Measurements from ENCODE around the gene UNC50. TPM values are rescaled to one million over a fixed set of nuclear protein-coding genes. Genes with fewer than 3 reads are reported as not detected.
"Not testable (repeated sequence)": the region's sequence is repeated elsewhere in the genome, so short reads cannot be mapped to it uniquely, and the experiment has no call there.

Gene UNC50
- total and polyA plus RNA-seq, 7 donors = 19.9 to 48.5 (median 26.6) TPM

DNA sequence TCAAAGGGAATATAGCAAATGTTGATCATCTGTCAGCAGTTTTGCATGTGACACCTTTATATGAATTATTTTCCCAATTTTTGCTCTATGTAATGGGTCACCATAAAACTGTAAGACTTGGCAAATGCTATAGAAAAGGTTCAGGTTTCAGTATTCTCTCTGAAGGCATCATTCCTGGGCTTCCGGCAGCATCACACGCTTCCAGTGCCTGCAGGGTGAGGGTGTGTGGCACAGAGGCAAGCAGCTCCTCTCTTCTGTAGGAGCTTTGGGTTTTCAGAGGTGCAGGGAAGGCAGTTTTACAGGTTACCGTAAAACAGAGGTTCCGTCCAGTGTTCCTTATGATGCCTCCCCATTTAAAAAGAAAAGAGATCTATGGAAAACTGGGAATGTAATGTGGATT is 18.9 kb upstream of the UNC50 start:
- no peaks in the 10 kb centered on the region for H3K4me1 ChIP-seq
- no peak overlapping the region for H3K4me3 ChIP-seq
- H3K27ac ChIP-seq = no peak overlapping the region
- 69 to 91% (median 77%) methylated on average over 4 of the region's 4 CpGs for WGBS, 3 donors
- DNase-seq = no peak
- no peaks in the 10 kb centered on the region for H3K27me3 ChIP-seq (ENCODE audit: insufficient read depth in 3 of 3, low read length in 2 of 3)
- intact Hi-C loops (cut with DNase I) = no loop called here
- no peaks in the 10 kb centered on the region for H3K9me3 ChIP-seq
- H3K36me3 ChIP-seq (ENCODE audit: insufficient read depth in 1 of 2, low read depth in 1 of 2) = peaks cover 0 to 20% of the 10 kb centered on the region in 2 donors
- TF ChIP-seq, protein P1, sequence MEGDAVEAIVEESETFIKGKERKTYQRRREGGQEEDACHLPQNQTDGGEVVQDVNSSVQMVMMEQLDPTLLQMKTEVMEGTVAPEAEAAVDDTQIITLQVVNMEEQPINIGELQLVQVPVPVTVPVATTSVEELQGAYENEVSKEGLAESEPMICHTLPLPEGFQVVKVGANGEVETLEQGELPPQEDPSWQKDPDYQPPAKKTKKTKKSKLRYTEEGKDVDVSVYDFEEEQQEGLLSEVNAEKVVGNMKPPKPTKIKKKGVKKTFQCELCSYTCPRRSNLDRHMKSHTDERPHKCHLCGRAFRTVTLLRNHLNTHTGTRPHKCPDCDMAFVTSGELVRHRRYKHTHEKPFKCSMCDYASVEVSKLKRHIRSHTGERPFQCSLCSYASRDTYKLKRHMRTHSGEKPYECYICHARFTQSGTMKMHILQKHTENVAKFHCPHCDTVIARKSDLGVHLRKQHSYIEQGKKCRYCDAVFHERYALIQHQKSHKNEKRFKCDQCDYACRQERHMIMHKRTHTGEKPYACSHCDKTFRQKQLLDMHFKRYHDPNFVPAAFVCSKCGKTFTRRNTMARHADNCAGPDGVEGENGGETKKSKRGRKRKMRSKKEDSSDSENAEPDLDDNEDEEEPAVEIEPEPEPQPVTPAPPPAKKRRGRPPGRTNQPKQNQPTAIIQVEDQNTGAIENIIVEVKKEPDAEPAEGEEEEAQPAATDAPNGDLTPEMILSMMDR (IDR thresholded peaks at IDR 0.05) = no peak
- ATAC-seq = no peak

DNA sequence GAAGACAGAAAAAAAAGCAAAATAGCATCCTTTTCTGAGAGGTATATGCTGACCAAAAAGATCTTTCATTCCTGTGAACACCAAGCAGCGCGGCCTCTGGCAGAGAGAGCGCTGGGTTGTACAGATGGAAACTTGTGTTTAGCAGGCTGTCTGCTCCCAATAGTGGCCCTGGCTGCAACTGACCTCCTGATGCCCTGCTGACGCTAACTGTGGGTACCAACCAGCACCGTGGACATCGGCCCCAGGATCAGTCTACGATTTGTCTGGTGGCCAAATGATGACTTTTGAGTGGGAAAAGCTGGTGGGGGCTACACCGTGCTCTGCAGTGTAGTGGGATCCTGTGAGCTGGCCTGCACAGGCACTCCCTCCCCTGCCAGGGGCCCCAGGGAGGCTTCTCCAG is 15.8 kb upstream of the UNC50 start:
- intact Hi-C loops (cut with DNase I) = no loop called here
- no peaks in the 10 kb centered on the region for H3K9me3 ChIP-seq
- 93 to 95% (median 94%) methylated on average over 8 of the region's 8 CpGs for WGBS, 3 donors
- H3K4me3 ChIP-seq = no peak overlapping the region
- peak in 1 of 4 donors; percentile 5 for ATAC-seq
- DNase-seq = no peak
- H3K27me3 ChIP-seq (ENCODE audit: insufficient read depth in 3 of 3, low read length in 2 of 3) = no peaks in the 10 kb centered on the region
- no peaks in the 10 kb centered on the region for H3K4me1 ChIP-seq
- TF ChIP-seq, protein P1 (IDR thresholded peaks at IDR 0.05) = no peak
- H3K27ac ChIP-seq = no peak overlapping the region
- peaks cover 0 to 23% of the 10 kb centered on the region in 2 donors for H3K36me3 ChIP-seq (ENCODE audit: insufficient read depth in 1 of 2, low read depth in 1 of 2)

DNA sequence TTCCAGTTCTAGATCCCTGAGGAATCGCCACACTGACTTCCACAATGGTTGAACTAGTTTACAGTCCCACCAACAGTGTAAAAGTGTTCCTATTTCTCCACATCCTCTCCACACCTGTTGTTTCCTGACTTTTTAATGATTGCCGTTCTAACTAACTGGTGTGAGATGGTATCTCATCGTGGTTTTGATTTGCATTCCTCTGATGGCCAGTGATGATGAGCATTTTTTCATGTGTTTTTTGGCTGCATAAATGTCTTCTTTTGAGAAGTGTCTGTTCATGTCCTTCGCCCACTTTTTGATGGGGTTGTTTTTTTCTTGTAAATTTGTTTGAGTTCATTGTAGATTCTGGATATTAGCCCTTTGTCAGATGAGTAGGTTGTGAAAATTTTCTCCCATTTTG is 13.7 kb upstream of the UNC50 start:
- WGBS, 3 donors = 77 to 86% (median 78%) methylated on average over 2 of the region's 4 CpGs
- H3K4me1 ChIP-seq; ATAC-seq; H3K27me3 ChIP-seq (ENCODE audit: insufficient read depth in 3 of 3, low read length in 2 of 3); intact Hi-C loops (cut with DNase I); DNase-seq; H3K27ac ChIP-seq; H3K4me3 ChIP-seq; H3K9me3 ChIP-seq: not testable (repeated sequence)
- peaks cover under 1 to 42% of the 10 kb centered on the region in 2 donors for H3K36me3 ChIP-seq (ENCODE audit: insufficient read depth in 1 of 2, low read depth in 1 of 2)

DNA sequence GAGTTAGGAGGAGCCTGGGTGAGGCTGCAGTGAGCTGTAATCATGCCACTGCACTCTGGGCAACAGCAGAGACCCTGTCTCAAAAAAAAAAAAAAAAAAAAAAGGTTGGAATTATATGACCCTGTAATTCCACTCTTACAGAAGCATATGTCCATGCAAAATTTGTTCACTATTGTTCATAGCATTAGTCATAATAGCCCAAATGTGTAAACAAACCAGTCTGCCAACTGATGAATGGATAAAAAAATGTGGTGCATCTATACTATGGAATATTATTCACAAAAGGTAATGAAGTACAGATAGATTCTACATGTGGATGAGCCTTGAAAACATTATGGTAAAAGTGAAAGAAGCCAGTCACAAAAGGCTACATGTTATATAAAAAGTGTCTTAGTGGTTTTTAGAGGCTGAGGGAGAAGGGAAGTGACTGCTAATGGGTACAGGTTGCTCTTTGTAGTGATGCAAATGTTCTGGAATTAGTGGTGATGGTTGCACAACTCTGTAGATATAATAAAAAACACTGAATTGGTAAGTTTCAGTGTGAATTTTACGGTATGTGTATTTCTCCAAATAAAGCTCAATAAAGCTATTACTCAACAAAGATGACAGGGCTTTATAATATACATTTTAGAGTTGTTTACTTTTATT is 9.5 kb upstream of the UNC50 start:
- intact Hi-C loops (cut with DNase I) = no loop called here
- Histone ChIP-seq H3K27me3 (ENCODE audit: insufficient read depth in 3 of 3, low read length in 2 of 3) (no peaks in the 10 kb centered on the region), H3K36me3 (ENCODE audit: insufficient read depth in 1 of 2, low read depth in 1 of 2) (peaks cover 8 to 80% of the 10 kb centered on the region in 2 donors)

DNA sequence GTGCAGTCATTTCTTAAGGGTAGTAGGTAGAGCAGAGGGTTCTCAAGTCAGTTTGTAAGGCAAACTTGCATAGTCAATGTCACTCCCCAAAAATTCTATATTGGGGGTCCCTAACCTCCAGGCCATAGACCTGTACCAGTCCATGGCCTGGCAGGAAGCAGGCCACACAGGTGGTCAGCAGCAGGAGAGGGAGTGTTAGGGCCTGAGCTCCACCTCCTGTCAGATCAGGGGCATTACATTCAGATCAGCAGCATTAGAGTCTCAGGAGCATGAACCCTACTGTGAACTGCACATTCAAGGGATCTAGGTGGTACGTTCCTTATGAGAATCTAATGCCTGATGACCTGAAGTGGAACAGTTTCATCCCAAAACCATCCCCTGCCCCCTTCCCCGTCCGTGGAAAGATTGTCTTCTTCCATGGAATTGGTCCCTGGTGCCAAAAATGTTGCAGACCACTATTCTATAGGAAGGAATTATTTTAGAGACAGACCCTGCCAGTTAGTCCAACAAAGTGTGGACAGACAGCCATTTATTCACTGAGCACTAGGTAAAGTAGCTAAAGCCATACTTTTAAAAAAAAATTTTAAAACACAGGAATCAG is 6.8 kb upstream of the UNC50 start:
- Histone ChIP-seq H3K27ac (no peak overlapping the region), H3K27me3 (ENCODE audit: insufficient read depth in 3 of 3, low read length in 2 of 3) (no peaks in the 10 kb centered on the region), H3K4me3 (no peak overlapping the region), H3K9me3 (no peaks in the 10 kb centered on the region), H3K36me3 (ENCODE audit: insufficient read depth in 1 of 2, low read depth in 1 of 2) (peaks cover 8 to 74% of the 10 kb centered on the region in 2 donors), H3K4me1 (peaks cover 15% of the 10 kb centered on the region)
- DNase-seq (peak in 1 of 2 donors; percentile 39), ATAC-seq (peak; percentile 76 to 84 (median 77))
- intact Hi-C loops (cut with DNase I) = loop anchor here (5.0 to 10.0 kb wide), 3 partner anchors 34 to 189 kb away; no protein-coding TSS in a partner anchor
- WGBS, 3 donors = 70 to 73% (median 72%) methylated on average over 3 of the region's 3 CpGs
- TF ChIP-seq, protein P1 (IDR thresholded peaks at IDR 0.05) = peak; percentile 54

More for the DNA sequence above, 9.5 kb upstream of the UNC50 start:
- no peak overlapping the region for H3K4me3 ChIP-seq
- TF ChIP-seq, protein P1 (IDR thresholded peaks at IDR 0.05) = no peak
- WGBS, 3 donors = 91 to 95% (median 92%) methylated on average over 1 of the region's 1 CpG
- ATAC-seq = no peak
- no peak for DNase-seq
- no peaks in the 10 kb centered on the region for H3K4me1 ChIP-seq
- no peaks in the 10 kb centered on the region for H3K9me3 ChIP-seq
- no peak overlapping the region for H3K27ac ChIP-seq
